Non-pigmented ciliary epithelial cell (primary cell): ENCODE measurements around the gene WFDC1.

Experiments
- DNase-seq: peaks from one replicate; pipeline ENCODE4 v3.0.0-alpha.2; 2010; ENCODE audit warnings: low read depth

The WFDC1 gene

DNA sequence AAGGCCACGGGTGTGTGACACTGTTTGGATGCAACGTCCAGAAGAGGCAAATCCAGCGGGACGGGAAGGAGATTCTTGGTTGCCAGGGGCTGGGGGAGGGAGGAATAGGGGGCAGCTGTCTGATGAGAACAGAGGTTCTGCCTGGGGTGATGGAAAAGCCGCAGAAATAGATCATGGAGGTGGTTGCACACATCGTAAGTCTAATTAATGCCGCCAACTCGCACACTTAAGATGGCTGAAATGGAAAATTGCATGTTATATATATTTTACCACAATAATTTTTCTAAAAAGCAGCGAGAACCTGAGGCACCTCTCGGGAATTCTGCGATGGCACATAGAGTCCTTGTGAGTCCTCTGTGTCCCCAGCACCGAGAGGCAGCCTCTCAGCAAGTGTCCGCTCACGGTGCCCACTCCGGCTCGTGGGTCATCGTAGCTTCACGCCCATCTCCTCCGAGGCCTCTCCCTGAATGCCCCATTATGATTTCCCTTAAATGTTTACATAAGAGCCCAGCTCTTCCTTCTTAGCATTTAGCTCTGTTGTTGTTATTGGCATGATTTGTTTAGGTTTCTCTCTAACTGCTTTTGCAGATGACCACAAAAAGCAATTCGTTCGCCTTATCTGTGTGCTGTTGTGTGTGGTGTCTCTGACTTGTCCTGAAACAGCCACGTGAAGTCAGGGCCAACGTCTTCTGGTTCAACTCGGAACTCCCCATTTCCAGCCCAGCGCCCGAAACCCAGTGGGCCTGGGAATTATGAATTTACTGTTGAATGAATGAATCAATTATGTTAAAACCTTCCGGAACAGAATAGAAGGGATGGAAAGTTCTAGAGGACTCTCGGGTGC is 7.7 kb downstream of the WFDC1 start:
- no peak for DNase-seq

DNA sequence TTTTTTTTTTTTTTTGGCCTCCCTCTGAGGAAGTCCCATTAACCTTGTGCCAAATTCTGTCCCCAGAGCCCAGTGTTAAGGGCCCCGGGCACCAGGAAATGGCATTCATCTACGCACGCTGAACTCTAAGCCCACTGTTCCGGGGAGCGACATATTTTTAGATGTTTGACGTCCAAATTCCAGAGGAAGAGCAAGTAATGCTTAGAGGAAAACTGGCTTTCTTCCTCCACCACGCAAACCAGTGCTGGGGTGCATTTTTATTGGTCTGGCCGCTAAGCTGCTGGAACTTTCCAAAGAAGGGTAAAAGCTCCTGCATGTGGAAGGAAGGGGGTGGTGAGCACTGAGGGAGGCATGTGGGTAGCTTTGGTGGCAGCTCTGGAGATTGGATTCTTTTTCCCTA is 8.3 kb downstream of the WFDC1 start:
- no peak for DNase-seq

DNA sequence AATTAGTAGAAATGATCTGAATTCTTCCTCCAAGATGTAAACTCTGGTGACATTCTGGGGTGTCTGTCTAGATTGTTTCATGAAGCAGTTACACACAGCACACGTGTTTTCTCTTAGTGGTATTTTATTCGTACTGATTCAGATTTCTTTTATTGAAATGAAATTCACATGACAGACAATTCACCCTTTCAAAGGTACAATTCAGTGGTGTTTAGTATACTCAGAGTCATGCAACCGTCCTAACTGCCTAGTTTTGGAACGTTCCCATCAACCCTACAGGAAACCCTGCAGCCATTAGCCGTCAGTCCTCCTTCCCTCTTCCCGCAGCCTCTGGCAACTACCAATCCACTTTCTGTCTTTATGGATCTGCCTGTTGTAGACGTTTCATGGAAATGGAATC is 8.8 kb downstream of the WFDC1 start:
- no peak for DNase-seq

DNA sequence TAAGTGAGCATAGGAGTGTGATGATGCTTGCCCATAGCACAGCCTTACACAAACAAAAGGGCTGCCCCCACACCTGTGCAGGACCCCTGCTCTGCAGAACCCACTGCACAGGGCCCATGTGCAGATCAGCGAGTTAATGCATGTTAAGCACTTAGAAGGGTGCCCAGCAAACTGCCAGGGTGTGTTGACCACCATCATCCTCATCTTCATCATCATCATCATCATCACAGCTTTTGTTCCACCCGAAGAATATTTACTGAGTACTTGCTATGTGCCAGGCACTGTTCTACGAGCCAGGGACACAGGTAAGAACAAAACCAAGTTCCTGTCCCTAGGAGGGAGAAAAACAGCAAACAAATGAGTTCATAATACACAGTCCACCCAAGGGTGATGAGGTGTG is 11.9 kb downstream of the WFDC1 start:
- DNase-seq: no peak

DNA sequence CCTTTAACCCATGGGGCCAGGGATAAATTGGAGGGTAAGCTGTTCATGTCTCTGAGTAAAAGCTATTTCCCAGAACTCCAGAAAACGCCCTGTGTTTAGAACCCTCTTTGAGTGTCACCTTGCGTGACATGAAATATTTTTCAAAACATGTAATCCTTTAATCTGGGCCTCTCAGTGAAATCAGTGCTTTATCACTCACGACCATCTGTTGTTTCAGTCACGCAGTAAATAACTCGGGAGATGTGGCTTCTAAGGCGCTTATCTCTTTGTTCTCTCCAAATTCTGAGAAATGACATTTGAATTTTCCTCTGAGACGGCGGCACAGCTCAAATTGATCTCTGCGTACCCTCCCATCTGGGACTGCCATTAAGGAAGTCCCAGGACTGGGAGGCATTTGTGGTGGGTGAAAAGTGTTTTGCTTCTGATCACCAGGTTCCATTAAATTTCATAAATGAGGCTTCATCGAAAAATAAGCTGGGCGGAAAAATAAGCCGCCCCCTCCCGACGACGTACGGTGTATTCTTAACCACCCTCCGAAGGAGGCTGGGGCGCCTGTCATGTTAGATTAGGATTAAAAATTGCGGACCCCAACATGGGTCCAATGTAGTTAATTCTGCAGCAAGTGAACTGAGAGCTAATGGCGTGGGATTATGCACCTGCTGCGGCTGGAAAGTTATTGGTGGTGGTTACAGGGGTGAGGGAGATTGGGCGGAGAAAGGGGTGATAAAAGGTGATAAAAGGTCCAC is 12.7 kb downstream of the WFDC1 start:
- no peak for DNase-seq

DNA sequence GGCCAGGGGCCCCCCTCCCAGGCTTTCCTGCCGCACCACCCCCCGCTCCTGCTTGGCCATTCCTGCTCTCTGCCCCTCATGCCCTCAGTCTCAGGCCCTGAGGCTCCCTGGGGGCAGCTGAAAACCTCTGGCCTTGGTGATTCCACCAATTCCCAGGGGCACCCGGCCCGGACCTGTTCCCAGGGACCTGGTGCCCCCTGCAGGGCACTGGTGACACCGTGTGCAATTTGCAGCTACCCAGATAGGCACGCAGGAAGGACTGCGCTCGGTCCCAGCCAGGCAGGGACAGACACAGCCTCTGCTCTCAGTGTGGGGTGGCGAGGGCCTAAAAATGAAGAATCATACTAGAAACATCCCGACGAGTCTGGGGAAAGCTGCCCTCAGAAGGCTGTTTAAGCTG is 13.4 kb downstream of the WFDC1 start:
- DNase-seq: no peak

DNA sequence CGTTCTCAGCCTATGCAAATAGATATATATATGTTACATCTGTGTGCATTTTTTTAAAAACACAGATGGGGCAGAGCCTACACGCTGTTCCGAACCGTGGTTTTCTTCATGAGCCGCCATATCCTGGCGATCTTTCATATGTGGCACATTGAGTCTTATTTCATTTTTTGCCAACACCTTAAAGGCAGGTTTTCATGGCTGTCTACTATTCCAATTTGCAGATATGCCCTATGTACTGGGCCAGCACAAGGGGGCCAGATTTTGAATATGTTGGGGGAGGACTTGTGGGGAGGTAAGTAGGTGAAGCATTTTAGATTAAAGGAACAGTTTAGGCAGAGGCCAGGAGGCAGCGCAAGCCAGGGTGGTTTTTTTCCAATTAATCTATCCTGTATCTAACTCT is 16.0 kb downstream of the WFDC1 start:
- no peak for DNase-seq

DNA sequence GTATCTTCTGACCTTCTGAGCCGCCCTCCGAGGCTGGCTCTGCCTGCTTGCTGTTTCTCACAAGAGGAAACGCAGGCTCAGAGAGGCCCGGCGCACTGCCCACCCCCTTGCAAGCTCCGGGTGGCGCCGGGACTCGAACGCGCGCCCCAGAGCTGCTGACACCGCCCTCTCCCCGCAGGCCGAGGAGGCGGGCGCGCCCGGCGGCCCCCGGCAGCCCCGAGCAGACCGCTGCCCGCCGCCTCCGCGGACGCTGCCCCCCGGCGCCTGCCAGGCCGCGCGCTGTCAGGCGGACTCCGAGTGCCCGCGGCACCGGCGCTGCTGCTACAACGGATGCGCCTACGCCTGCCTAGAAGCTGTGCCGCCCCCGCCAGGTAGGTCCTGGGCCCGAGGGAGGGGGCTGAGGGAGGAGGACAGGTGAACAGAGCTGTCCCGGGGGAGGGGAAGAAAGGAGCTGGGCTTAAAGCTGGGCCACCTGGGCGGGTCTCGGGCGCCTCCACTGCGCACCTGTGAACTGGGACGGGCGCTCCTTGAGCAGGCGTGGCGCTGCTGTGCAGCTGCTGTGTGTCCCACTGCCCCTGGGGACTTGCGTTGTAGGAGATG is 18.2 kb downstream of the WFDC1 start:
- DNase-seq: no peak

DNA sequence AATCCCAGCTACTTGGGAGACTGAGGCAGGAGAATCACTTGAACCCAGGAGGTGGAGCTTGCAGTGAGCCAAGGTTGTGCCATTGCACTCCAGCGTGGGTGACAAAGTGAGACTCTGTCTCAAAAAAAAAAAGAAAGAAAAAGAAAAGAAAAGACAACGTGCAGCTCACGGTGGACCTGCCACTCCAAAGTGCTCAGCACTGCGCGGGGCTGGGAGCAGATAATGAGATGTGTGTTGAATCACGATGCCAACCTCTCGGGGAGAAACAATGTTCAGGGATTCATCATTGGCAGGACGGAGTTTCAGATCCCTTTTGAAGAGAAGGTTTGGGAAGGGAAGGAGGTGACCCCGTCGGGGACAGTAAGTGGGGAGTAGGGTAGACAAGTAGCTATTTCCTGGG is 19.2 kb downstream of the WFDC1 start:
- no peak for DNase-seq

DNA sequence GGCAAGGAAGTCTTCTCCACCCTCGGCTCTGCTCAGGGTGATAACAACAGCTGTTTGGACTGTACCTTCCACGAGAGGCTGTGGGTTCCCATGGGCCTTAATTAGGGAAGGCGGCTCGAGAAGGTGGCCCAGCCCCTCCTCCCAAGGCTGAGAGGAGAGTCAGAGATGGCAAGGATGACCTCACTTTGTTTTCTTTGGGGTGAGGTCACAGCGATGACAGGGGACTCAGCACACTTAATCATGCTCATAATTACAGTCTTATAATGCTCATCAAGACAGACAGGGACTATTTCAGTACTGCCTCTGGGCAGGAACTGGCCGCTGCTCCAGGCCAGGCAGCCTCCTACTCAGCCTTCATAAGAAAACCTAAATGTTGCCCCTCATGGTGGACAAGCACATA is 19.7 kb downstream of the WFDC1 start:
- no peak for DNase-seq

DNA sequence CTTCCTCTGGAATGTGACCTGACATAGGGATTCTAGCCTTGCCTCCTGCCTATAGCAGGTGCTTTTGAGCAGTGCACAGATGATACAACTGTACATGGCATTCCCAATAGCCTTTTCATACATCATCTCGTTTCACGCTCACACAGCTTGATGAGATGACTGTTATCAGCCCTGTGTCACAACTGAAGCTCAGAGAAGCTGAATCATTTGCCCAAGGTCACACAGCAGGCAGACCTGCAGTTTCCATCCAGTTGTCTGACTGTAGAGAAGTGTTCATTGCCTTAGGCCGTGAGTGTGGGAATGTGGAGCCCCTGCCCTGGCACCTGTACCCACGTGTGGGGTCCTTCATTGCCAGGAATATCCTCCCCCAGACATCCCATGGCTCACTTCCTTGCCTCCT is 20.1 kb downstream of the WFDC1 start:
- no peak for DNase-seq

DNA sequence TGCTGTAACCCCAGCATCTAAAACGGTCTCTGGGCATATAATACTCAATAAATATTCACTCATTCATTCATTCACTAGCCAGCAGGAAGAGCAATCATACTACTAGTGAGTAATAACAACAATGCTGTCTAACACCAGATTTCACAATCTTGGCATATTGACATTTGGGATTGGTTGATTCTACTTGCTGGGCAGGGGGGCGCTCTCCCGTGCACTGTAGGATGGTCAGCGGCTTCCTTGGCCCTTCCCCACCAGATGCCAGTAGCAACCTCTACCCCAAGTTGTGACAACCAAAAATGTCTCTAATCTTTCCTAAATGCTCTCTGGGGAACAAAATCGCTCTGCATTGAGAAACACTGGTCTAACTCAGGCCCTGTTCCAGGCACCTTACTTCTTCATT is 20.7 kb downstream of the WFDC1 start:
- DNase-seq: no peak

DNA sequence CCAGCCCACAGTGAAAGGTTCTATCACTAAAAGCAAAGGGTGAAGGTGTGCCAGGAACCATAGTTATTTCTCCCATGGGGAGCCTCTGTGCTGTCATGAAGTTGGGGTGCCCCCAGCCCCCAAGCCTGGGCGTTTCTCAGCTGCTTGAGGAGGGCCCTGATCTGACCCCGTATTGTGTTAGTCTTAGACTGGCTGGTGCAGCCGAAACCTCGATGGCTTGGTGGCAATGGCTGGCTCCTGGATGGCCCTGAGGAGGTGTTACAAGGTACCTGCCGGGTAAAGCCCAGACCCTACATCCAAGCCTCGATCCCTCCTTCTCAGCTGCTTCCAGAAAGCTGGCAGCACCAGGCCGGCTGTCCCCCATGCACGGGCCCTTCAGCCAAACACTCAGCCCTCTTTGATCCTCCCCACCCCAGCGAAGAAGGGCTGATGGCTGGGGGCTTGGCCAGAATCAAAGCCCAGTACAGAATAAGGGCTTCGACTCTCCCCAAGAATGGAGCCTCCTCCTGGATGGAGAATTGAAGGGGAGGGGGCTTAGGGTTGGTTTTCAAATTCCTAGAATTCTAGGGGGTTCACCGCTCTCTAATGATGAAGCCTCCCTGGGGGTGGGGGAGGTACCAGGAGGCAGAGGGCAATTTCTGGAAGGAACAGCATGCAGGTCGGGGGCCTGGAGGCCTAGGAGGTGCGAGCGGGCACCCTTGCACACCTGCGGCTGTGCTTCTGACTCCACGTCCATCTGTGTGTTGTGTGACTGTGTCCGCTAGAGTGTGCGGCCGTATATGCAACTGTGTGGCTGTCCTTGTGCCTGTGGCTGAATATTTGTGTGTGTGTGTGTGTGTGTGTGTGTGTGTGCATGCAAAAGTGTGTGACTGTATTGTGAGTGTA is 23.7 kb downstream of the WFDC1 start:
- no peak for DNase-seq

DNA sequence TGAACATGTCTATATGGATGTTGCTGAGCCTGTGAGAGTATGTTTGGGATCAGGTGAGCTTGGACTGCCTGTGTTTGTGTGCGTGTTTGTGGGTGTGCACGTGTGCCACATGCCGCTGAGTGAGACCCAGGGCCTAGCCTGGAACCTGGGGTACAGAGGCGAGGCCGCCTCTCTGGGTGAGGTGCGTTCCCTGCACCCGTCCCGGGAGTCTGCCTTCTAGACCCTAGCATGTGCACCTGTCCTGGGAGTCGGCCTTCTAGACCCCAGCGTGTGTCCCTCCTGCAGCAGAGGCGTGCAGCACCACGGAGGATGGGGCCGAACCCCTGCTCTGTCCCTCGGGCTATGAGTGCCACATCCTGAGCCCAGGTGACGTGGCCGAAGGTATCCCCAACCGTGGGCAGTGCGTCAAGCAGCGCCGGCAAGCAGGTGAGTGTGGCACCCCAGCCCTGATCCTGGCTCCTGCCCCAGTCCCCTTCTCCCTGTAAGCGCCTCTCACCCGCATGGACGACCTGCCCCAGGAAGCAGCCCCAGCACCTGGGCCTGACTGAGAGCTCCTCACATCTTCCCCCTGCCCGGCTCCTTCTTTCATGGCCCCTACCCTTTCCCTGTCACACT is 24.6 kb downstream of the WFDC1 start:
- DNase-seq: no peak

DNA sequence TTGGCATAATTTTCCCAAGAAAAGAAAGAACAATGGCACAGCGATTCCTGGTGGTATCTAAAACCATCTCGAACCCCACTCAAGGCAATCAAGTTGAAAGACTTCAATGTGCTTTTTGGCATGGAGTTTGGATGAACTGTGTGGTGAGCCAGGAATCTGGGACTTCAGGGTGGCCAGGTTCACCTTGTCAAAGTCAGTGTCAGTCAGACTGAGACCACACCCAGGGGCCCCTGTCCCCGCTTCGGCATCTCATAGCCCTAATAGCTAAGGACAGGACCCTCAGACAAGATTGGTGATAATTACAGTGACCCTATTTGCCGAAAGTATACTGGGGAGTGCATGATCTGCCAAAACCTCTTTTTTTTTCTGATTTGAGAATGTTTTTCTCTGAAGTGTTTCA is 25.8 kb downstream of the WFDC1 start:
- no peak for DNase-seq

DNA sequence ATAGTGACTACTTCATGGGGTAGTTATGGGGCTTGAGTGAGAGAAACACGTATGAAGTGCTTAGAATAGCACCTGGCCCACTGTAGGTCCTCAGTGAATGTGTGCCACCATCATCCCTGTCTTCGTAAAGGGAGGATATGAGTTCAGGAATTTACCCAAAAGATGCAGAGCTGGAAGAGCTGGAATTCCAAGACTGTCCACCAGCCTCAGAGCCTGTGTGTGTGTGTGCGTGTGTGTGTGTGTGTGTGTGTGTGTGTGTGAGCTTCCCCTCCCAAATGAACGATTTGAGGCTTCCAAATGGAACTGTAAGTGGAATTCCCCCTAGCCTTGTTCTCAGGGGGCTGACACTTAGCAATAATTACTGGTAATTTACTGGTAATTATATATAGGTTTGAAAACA is 27.3 kb downstream of the WFDC1 start:
- no peak for DNase-seq

DNA sequence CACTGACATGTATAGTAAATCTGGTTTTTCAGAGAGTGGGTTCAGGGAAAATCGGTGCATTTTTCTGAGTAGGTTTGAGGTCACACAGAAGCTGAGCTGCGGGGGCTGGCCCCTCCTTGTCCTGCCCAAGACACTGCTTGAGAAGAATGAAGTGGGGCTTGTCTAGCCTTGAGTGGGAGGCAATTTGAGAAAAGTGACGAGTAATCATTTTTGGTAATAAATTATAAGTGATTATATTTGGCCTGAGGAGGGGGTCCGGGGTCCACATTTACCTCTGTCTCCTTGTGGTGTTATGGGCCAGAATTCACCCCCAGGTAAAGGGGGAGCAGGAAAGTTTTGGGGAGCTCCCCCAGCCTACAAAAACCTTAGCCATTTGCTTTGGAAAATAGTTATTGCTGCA is 28.1 kb downstream of the WFDC1 start:
- no peak for DNase-seq

DNA sequence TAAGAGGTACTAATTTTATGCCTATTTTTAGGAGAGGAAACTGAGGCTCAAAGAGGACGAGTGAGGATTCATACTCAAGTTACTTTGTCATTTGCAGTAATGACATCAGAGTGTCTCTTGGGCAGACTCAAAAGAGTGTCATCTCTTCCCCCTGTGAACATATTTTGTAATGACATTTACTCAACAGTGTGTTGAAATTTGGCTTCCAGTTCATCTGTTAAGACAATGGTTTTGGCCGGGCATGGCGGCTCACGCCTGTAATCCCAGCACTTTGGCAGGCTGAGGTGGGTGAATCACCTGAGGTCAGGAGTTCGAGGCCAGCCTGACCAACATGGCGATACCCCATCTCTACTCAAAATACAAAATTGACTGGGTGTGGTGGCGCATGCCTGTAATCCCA is 28.9 kb downstream of the WFDC1 start:
- DNase-seq: no peak

DNA sequence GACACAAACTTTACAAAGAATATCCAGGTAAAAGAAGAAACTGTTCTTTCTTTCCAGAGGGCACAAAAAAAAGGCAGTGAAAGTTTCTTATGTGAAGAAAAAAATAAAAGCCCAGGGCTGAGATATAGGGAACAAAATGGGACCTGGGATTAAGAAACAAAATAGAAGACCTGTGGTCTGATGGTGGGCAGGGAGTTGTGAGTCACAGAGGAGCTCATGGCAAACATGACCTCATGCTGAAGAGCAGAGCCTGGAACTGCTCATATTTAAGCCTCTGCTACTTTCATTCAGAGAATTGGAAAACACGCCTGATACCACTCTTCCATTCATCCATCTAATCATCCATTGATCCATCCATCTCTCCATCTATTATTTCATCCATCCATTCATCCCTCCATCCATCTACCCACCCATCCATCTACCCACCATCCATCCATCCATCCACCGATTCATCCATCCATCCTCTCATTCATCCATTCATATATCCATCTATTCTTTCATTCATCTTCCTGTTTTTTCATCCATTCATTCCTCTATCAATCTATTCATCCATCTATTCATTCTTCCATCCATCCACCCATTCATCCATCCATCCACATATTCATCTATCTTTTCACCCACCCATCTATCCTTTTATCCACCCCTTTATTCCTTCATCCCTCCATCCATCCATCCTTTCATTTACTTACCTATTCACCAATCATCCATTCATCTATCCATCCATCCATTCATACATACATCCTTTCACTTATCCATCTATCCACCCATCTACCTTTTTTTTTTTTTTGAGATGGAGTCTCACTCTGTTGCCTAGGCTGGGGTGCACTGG is 30.0 kb downstream of the WFDC1 start:
- DNase-seq: no peak

DNA sequence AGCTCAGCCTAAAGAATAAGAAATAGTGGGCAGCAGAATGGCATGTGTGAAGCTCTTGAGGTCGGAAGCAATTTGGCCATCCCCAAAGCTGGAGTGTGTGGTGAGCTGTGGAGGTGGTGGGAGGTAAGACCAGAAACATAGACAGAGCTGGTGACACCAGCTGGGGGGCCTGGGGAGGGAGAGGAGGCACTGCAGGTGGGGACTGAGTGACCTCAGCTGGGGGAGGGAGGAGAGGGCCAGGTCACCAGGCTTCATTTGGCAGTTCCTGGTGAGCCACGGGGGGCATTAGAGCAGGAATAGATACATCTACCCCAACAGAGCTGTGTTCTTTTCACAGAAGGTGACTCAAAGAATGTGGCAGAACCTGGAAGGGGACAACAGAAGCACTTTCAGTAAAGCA is 31.9 kb downstream of the WFDC1 start:
- DNase-seq: no peak

DNA sequence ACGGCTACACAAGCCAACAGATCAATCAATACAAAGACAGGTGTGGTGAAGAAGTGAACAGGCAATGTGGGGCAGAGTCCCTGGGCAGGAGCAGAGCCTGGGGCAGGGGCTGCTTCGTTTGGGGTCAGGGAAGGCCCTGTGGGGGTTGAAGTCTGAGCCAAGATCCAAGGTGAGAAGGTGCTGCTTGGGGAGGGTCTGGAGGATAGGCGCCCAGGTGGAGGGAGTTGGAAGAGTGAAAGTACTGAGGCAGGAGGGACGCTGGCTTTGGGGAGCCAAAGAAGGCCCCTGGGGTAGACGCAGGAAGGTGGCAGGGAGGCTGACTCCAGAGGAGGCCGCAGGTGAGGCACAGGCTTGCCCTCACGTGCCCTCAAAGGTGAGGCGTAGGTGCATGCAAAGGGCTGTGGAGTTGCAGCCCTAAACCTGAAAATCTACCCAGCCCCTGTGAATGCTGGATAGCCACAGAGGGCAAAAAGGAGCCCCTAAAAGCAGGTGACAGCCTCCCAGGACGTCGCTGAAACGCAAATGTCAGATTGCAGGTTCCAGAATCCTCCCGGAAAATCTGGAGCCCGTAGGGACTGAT is 33.3 kb downstream of the WFDC1 start:
- no peak for DNase-seq
